GM23338 (cell line): ENCODE data around the gene MNDA. TPM values are rescaled to one million over a fixed set of nuclear protein-coding genes. Genes with fewer than 3 reads are reported as not detected.

Experiments
- ATAC-seq: fragments of 200-7000 bp; cut with Tn5 transposase; 3 replicates; pipeline ENCODE4 v1.9.1; 2020
- DNase-seq: peaks from one replicate; pipeline ENCODE4 v3.0.0-alpha.2; 2015; ENCODE audit warnings: low spot score
- H2AFZ ChIP-seq: fragments of 200-600 bp; sonication (generic); 2 replicates; pipeline ENCODE4 v1.8.0; 2016; ENCODE audit warnings: antibody characterized with exemption, mild to moderate bottlenecking, moderate library complexity
- H3F3A ChIP-seq: fragments of 200-600 bp; sonication (generic); replicated peaks from 2 replicates; pipeline ENCODE4 v1.8.0; 2017; ENCODE audit warnings: antibody characterized with exemption, mixed run types, low read depth
- H3K27ac ChIP-seq: fragments of 200-600 bp; sonication (generic); 2 replicates; pipeline ENCODE4 v1.6.1; 2016; ENCODE audit warnings: low read depth
- H3K27me3 ChIP-seq: fragments of 200-600 bp; sonication (generic); 2 replicates; pipeline ENCODE4 v1.8.0; 2016; ENCODE audit warnings: mild to moderate bottlenecking, mixed run types, moderate library complexity; ENCODE audit not compliant: insufficient read depth
- H3K36me3 ChIP-seq: fragments of 200-600 bp; sonication (generic); 2 replicates; pipeline ENCODE4 v1.8.0; 2016; ENCODE audit warnings: mild to moderate bottlenecking; ENCODE audit not compliant: insufficient read depth
- H3K4me1 ChIP-seq: fragments of 200-600 bp; sonication (generic); 2 replicates; pipeline ENCODE4 v1.8.0; 2016; ENCODE audit warnings: mild to moderate bottlenecking, moderate library complexity; ENCODE audit not compliant: insufficient read depth
- H3K4me2 ChIP-seq: fragments of 200-600 bp; sonication (generic); 2 replicates; pipeline ENCODE4 v1.7.1; 2017; ENCODE audit warnings: mixed run types
- H3K4me3 ChIP-seq: fragments of 200-600 bp; sonication (generic); 2 replicates; pipeline ENCODE4 v1.6.1; 2016; ENCODE audit warnings: mixed run types
- H3K79me2 ChIP-seq: fragments of 200-600 bp; sonication (generic); replicated peaks from 2 replicates; pipeline ENCODE4 v1.8.0; 2017; ENCODE audit warnings: mild to moderate bottlenecking; ENCODE audit not compliant: insufficient read depth
- H3K9me2 ChIP-seq: fragments of 200-600 bp; sonication (generic); 2 replicates; pipeline ENCODE4 v1.8.0; 2017; ENCODE audit not compliant: insufficient read depth
- H4K20me1 ChIP-seq: fragments of 200-600 bp; sonication (generic); replicated peaks from 2 replicates; pipeline ENCODE4 v1.8.0; 2017; ENCODE audit warnings: mild to moderate bottlenecking; ENCODE audit not compliant: insufficient read depth
- H3K27ac Mint-ChIP-seq: 2 replicates; pipeline ENCODE4 v1.8.0; 2020; ENCODE audit warnings: inconsistent platforms, mild to moderate bottlenecking, moderate library complexity, mixed read lengths
- H3K27me3 Mint-ChIP-seq: 3 replicates; pipeline ENCODE4 v1.8.0; 2022; ENCODE audit warnings: low read depth, mild to moderate bottlenecking, moderate library complexity, mixed read lengths, inconsistent platforms; ENCODE audit not compliant: insufficient read depth, poor library complexity
- H3K36me3 Mint-ChIP-seq: 3 replicates; pipeline ENCODE4 v1.8.0; 2021; ENCODE audit warnings: low read depth, mild to moderate bottlenecking, inconsistent platforms, moderate library complexity, mixed read lengths
- H3K4me1 Mint-ChIP-seq: 3 replicates; pipeline ENCODE4 v1.8.0; 2020; ENCODE audit warnings: mild to moderate bottlenecking, inconsistent platforms, mixed read lengths
- H3K4me3 Mint-ChIP-seq: 3 replicates; pipeline ENCODE4 v1.8.0; 2021; ENCODE audit warnings: moderate library complexity, mild to moderate bottlenecking, inconsistent platforms, mixed read lengths
- H3K9me3 Mint-ChIP-seq: 3 replicates; pipeline ENCODE4 v1.8.0; 2020; ENCODE audit warnings: moderate library complexity, mild to moderate bottlenecking, inconsistent platforms, mixed read lengths
- CREB1 ChIP-seq: fragments of 250-450 bp; sonication (Bioruptor Pico); IDR thresholded peaks from 2 replicates; pipeline ENCODE4 v1.5.0; 2020; ENCODE audit warnings: low read depth, mild to moderate bottlenecking, moderate library complexity
- EZH2 ChIP-seq: fragments of 200-600 bp; sonication (generic); IDR thresholded peaks from one replicate; pipeline ENCODE4 v1.8.0; 2017; ENCODE audit warnings: antibody characterized with exemption, mild to moderate bottlenecking, low read depth; ENCODE audit not compliant: unreplicated experiment
- EZH2phosphoT487 ChIP-seq: fragments of 200-600 bp; sonication (generic); IDR thresholded peaks from one replicate; pipeline ENCODE4 v1.8.1; 2018; ENCODE audit warnings: antibody characterized with exemption; ENCODE audit not compliant: unreplicated experiment
- JUNB ChIP-seq: IDR thresholded peaks from one replicate; pipeline ENCODE4 v1.6.1; 2016; ENCODE audit warnings: antibody characterized with exemption; ENCODE audit not compliant: unreplicated experiment
- POLR2AphosphoS5 ChIP-seq: IDR thresholded peaks from 2 replicates; pipeline ENCODE4 v1.6.1; 2016; ENCODE audit warnings: antibody characterized with exemption, low read depth
- STAT1 ChIP-seq: IDR thresholded peaks from one replicate; pipeline ENCODE4 v1.6.1; 2016; ENCODE audit warnings: antibody characterized with exemption; ENCODE audit not compliant: unreplicated experiment
- ZNF114 ChIP-seq: fragments of 250-450 bp; sonication (Bioruptor Pico); IDR thresholded peaks from 2 replicates; pipeline ENCODE4 v1.5.0; 2020; ENCODE audit warnings: mild to moderate bottlenecking, moderate library complexity
- ZNF331 ChIP-seq: fragments of 250-450 bp; sonication (Bioruptor Pico); IDR thresholded peaks from 2 replicates; pipeline ENCODE4 v1.5.0; 2020; ENCODE audit warnings: low read depth, mild to moderate bottlenecking, moderate library complexity
- polyA plus RNA-seq: library from polyadenylated mRNA; unstranded; fragments of >200 nt; fragmentation: Nextera tagmentation; extraction: Ambion mirVana; gene quantifications from 2 replicates; pipeline ENCODE4 v1.2.1, GENCODE V29; 2016
- total RNA-seq: library from RNA; depleted of rRNA; stranded (reverse); fragments of >200 nt; shearing (Covaris generic); gene quantifications from 2 replicates; pipeline ENCODE4 v1.2.3, GENCODE V29; 2014
- TF ChIP-seq, protein P1 (sequence below): IDR thresholded peaks from 2 replicates; pipeline ENCODE4 v1.6.1; 2016; ENCODE audit warnings: antibody characterized with exemption
- TF ChIP-seq, protein P2 (sequence below), 2 experiments: fragments of 200-600 bp in 1 of 2; sonication (generic) in 1 of 2; conservative IDR thresholded peaks; 2 replicates each; pipeline versions ENCODE4 v1.5.1 to v1.6.1; 2016 to 2017; ENCODE audit warnings: antibody characterized with exemption in 2 of 2, low read depth in 2 of 2, mild to moderate bottlenecking in 2 of 2, moderate library complexity in 1 of 2
- TF ChIP-seq, protein P3 (sequence below): IDR thresholded peaks from one replicate; pipeline ENCODE4 v1.6.1; 2018; ENCODE audit warnings: antibody characterized with exemption; ENCODE audit not compliant: unreplicated experiment

Gene MNDA
- total and polyA plus RNA-seq, 2 experiments from 2014 or later, result not detected

DNA sequence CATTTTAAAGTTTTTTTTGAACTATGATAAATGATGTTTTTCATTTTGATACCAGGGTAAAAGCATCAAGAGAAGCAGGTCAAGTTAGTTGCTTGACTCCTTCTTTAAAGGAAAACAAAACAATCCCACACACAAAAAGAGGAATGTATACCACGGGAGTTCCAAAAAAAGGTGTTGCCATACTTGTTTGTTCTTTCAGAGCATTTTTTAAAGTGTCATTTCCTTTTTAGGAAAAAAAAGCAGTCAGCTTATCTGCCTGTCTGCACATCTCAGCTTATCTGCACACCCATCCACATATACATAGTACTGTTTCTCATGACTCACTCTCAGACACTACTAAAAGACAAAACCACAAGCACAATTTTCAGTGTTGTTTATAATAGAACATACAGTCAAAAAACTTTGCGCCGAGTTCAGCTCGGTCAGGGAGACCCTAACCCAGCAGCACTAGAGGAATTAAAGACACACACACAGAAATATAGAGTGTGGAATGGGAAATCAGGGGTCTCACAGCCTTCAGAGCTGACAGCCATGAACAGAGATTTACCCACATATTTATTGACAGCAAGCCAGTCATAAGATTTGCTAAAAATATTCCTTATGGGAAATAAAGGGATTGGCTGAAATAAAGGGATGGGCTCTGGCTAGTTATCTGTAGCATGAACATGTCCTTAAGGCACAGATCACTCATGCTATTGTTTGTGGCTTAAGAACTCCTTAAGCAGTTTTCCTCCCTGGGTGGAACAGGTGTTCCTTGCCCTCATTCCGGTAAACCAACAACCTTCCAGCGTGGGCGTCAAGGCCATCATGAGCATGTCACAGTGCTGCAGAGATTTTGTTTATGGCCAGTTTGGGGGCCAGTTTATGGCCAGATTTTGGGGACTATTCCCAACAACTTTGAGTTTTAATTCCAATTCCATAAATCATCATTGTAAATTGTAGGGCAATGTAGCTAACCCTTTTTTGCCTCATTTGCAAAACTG is 11.4 kb upstream of the MNDA start:
- Histone ChIP-seq H3K4me3 (no peak overlapping the region), H3F3A (no peaks in the 10 kb centered on the region), H4K20me1 (no peaks in the 10 kb centered on the region), H3K4me1 (no peaks in the 10 kb centered on the region), H3K79me2 (no peaks in the 10 kb centered on the region), H2AFZ (no peak overlapping the region), H3K4me2 (no peak overlapping the region), H3K27me3 (no peaks in the 10 kb centered on the region), H3K36me3 (no peaks in the 10 kb centered on the region), H3K9me2 (0 out of 2 replicates have a peak, but pooled peaks cover 7% of the 10 kb centered on the region), H3K27ac (no peak overlapping the region)
- no peak overlapping the region for H3K4me3 Mint-ChIP-seq
- no peaks in the 10 kb centered on the region for H3K27me3 Mint-ChIP-seq
- H3K9me3 Mint-ChIP-seq, result peaks cover 3% of the 10 kb centered on the region; the same call in 1 of the 3 replicates
- TF ChIP-seq, protein P1, sequence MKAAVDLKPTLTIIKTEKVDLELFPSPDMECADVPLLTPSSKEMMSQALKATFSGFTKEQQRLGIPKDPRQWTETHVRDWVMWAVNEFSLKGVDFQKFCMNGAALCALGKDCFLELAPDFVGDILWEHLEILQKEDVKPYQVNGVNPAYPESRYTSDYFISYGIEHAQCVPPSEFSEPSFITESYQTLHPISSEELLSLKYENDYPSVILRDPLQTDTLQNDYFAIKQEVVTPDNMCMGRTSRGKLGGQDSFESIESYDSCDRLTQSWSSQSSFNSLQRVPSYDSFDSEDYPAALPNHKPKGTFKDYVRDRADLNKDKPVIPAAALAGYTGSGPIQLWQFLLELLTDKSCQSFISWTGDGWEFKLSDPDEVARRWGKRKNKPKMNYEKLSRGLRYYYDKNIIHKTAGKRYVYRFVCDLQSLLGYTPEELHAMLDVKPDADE, result no peak
- TF ChIP-seq ZNF331 (CRISPR knock-in tag) (no peak), JUNB (no peak), EZH2phosphoT487 (no peak), POLR2AphosphoS5 (no peak), EZH2 (no peak), CREB1 (no peak), ZNF114 (CRISPR knock-in tag) (no peak), STAT1 (no peak)
- TF ChIP-seq, protein P2, sequence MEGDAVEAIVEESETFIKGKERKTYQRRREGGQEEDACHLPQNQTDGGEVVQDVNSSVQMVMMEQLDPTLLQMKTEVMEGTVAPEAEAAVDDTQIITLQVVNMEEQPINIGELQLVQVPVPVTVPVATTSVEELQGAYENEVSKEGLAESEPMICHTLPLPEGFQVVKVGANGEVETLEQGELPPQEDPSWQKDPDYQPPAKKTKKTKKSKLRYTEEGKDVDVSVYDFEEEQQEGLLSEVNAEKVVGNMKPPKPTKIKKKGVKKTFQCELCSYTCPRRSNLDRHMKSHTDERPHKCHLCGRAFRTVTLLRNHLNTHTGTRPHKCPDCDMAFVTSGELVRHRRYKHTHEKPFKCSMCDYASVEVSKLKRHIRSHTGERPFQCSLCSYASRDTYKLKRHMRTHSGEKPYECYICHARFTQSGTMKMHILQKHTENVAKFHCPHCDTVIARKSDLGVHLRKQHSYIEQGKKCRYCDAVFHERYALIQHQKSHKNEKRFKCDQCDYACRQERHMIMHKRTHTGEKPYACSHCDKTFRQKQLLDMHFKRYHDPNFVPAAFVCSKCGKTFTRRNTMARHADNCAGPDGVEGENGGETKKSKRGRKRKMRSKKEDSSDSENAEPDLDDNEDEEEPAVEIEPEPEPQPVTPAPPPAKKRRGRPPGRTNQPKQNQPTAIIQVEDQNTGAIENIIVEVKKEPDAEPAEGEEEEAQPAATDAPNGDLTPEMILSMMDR (conservative IDR thresholded peaks at IDR 0.05; ENCODE audit: low read depth in 2 of 2), result no peak
- TF ChIP-seq, protein P3, sequence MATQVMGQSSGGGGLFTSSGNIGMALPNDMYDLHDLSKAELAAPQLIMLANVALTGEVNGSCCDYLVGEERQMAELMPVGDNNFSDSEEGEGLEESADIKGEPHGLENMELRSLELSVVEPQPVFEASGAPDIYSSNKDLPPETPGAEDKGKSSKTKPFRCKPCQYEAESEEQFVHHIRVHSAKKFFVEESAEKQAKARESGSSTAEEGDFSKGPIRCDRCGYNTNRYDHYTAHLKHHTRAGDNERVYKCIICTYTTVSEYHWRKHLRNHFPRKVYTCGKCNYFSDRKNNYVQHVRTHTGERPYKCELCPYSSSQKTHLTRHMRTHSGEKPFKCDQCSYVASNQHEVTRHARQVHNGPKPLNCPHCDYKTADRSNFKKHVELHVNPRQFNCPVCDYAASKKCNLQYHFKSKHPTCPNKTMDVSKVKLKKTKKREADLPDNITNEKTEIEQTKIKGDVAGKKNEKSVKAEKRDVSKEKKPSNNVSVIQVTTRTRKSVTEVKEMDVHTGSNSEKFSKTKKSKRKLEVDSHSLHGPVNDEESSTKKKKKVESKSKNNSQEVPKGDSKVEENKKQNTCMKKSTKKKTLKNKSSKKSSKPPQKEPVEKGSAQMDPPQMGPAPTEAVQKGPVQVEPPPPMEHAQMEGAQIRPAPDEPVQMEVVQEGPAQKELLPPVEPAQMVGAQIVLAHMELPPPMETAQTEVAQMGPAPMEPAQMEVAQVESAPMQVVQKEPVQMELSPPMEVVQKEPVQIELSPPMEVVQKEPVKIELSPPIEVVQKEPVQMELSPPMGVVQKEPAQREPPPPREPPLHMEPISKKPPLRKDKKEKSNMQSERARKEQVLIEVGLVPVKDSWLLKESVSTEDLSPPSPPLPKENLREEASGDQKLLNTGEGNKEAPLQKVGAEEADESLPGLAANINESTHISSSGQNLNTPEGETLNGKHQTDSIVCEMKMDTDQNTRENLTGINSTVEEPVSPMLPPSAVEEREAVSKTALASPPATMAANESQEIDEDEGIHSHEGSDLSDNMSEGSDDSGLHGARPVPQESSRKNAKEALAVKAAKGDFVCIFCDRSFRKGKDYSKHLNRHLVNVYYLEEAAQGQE, result no peak
- ATAC-seq (no peak), DNase-seq (no peak)
- no peak overlapping the region for H3K27ac Mint-ChIP-seq
- no peaks in the 10 kb centered on the region for H3K4me1 Mint-ChIP-seq
- peaks cover 2% of the 10 kb centered on the region; the same call in 1 of the 3 replicates for H3K36me3 Mint-ChIP-seq
